Activated naive CD8-positive, alpha-beta T cell treated with anti-CD3 and anti-CD28 coated beads, Interleukin-2, amount 50 U/mL, for 24 hours (primary cell): ENCODE measurements around the gene RNU6-7.
A peak's percentile ranks its signal among the peaks of the same experiment; 100 is the strongest.

Experiments
- ATAC-seq: fragments of 150-1000 bp; cut with Tn5 transposase; one replicate; pipeline ENCODE4 v1.10.0; 2021
- DNase-seq: peaks from one replicate; pipeline ENCODE4 v3.0.0; 2021
- H3K27ac Mint-ChIP-seq: one replicate; pipeline ENCODE4 v1.8.0; 2021; ENCODE audit warnings: mild to moderate bottlenecking, mixed read lengths
- H3K27me3 Mint-ChIP-seq: one replicate; pipeline ENCODE4 v1.8.0; 2021; ENCODE audit warnings: mixed read lengths
- H3K36me3 Mint-ChIP-seq: one replicate; pipeline ENCODE4 v1.8.0; 2021; ENCODE audit warnings: low read depth, mixed read lengths
- H3K4me1 Mint-ChIP-seq: one replicate; pipeline ENCODE4 v1.8.0; 2021; ENCODE audit warnings: mixed read lengths
- H3K4me3 Mint-ChIP-seq: one replicate; pipeline ENCODE4 v1.8.0; 2021; ENCODE audit warnings: mild to moderate bottlenecking, moderate library complexity, mixed read lengths
- H3K9me3 Mint-ChIP-seq: one replicate; pipeline ENCODE4 v1.8.0; 2021; ENCODE audit warnings: mixed read lengths

RNU6-7 gene

DNA sequence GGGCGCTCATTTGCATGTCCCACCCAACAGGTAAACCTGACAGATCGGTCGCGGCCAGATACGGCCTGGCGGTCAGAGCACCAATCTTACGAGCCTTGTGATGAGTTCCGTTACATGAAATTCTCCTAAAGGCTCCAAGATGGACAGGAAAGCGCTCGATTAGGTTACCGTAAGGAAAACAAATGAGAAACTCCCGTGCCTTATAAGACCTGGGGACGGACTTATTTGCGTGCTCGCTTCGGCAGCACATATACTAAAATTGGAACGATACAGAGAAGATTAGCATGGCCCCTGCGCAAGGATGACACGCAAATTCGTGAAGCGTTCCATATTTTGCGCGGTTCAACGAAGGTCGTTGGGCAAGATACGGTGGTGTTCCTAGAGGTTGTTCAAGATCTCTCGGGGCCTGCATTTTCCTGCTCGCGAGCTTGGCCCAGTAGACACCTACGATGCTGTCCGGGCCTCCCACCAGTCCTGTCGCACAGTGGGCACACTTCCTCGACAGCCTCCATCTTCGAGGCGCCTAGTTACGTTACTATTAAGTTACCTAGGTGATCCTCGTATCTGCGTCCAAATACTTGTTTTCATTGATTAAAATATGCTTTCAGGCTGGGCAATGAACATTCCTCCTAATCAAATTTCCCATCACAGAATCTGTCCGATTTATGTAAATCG, at the start of gene RNU6-7:
RNU6-7 (plus strand) TSS at position 230 of the 675 bp plus-strand sequence.
- DNase-seq: peak; percentile 42
- Mint-ChIP-seq H3K36me3 (no peaks in the 10 kb centered on the region), H3K4me3 (peak within 1 kb of the TSS; percentile 85), H3K4me1 (peaks cover 68% of the 10 kb centered on the region), H3K27me3 (peaks cover 5% of the 10 kb centered on the region), H3K9me3 (no peaks in the 10 kb centered on the region), H3K27ac (peak within 1 kb of the TSS; percentile 100)
- ATAC-seq: peak; percentile 3

GRCh38 chr14:32166029-32166428, 35.8 kb upstream of the RNU6-7 start:
- no peaks in the 10 kb centered on the region for H3K27me3 Mint-ChIP-seq
- no peaks in the 10 kb centered on the region for H3K36me3 Mint-ChIP-seq
- no peak overlapping the region for H3K27ac Mint-ChIP-seq
- no peak overlapping the region for H3K4me3 Mint-ChIP-seq
- H3K9me3 Mint-ChIP-seq: peaks cover 20% of the 10 kb centered on the region
- H3K4me1 Mint-ChIP-seq: peaks cover 4% of the 10 kb centered on the region
- DNase-seq: no peak
- ATAC-seq: peak; percentile 20

DNA sequence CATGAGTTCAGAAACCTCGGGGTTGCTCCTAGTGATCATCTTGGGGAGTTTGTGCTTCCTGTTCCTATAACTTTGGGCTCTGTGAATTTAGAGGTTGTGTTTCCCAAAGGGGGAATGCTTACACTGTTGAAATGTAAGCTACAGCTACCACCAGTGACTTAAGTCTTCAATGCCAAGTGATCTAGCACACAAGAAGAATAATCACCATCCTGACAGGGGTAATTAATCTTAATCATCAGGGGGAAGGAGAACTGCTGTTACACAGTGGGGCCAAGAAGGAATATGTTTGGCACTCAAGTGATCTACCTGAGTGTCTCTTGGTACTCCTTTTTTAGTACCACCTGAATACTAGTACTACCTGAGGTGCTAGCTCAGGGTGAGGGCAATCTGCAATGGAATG, 34.9 kb upstream of the RNU6-7 start:
- ATAC-seq: no peak
- Mint-ChIP-seq H3K4me1 (peaks cover 4% of the 10 kb centered on the region), H3K36me3 (no peaks in the 10 kb centered on the region), H3K4me3 (no peak overlapping the region), H3K9me3 (peaks cover 14% of the 10 kb centered on the region), H3K27me3 (no peaks in the 10 kb centered on the region), H3K27ac (no peak overlapping the region)
- DNase-seq: no peak

- no peak overlapping the region for H3K4me3 Mint-ChIP-seq
- DNase-seq: no peak
- H3K27me3 Mint-ChIP-seq: no peaks in the 10 kb centered on the region
- no peaks in the 10 kb centered on the region for H3K36me3 Mint-ChIP-seq
- peaks cover 6% of the 10 kb centered on the region for H3K9me3 Mint-ChIP-seq
- peaks cover 4% of the 10 kb centered on the region for H3K4me1 Mint-ChIP-seq
- H3K27ac Mint-ChIP-seq: no peak overlapping the region
- no peak for ATAC-seq
Observed at GRCh38 chr14:32167907-32168306, 33.9 kb upstream of the RNU6-7 start.

DNA sequence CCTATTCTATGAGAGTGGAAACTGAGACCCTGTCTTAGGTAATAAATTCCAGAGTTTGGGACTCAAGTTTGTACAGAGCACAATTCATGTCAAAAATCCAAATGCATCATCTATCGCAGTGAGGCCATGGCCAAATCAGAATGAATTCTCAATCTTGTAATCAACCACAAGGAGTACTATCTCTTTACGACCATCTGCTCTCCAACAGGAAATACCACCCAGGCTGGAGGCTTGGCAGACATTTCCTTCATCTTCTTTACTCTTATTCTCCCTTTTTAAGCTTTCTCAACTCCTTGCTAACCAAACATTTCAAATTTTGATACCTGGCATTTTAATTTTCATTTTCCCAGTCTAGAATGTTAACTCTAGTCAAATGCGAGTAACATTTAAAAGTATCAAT, 32.7 kb upstream of the RNU6-7 start:
- H3K27ac Mint-ChIP-seq: no peak overlapping the region
- ATAC-seq (no peak), DNase-seq (no peak)
- no peak overlapping the region for H3K4me3 Mint-ChIP-seq
- no peaks in the 10 kb centered on the region for H3K36me3 Mint-ChIP-seq
- peaks cover 4% of the 10 kb centered on the region for H3K4me1 Mint-ChIP-seq
- H3K27me3 Mint-ChIP-seq: no peaks in the 10 kb centered on the region
- no peaks in the 10 kb centered on the region for H3K9me3 Mint-ChIP-seq

DNA sequence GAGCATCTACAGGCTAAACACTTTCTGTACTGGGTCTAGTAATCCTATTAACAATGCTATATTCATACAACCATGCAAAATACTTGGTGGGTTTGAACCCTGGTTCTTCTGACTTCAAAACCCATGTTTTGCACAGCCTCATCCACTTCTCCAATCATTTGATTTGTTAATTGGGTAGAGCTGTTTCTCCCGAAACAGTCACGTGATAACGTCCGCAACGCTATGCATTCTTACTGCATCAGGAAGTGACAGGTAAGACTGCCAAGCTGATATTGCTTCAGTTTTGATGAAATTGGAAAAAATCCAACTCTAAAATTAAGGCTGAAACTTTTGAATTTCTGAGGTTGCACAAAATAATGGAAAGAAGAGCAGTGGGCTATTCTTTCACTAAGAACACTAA, 30.4 kb upstream of the RNU6-7 start:
- DNase-seq (no peak), ATAC-seq (no peak)
- Mint-ChIP-seq H3K36me3 (no peaks in the 10 kb centered on the region), H3K4me3 (no peak overlapping the region), H3K27me3 (no peaks in the 10 kb centered on the region), H3K9me3 (no peaks in the 10 kb centered on the region), H3K4me1 (peaks cover 4% of the 10 kb centered on the region), H3K27ac (no peak overlapping the region)

- ATAC-seq (no peak), DNase-seq (no peak)
- Mint-ChIP-seq H3K36me3 (no peaks in the 10 kb centered on the region), H3K27me3 (peaks cover 13% of the 10 kb centered on the region), H3K4me1 (peaks cover 5% of the 10 kb centered on the region), H3K4me3 (no peak overlapping the region), H3K27ac (no peak overlapping the region), H3K9me3 (peaks cover 15% of the 10 kb centered on the region)
Observed at GRCh38 chr14:32183151-32184058, 18.4 kb upstream of the RNU6-7 start.

- no peak for DNase-seq
- H3K27me3 Mint-ChIP-seq: peaks cover 13% of the 10 kb centered on the region
- peaks cover 15% of the 10 kb centered on the region for H3K9me3 Mint-ChIP-seq
- ATAC-seq: no peak
- no peaks in the 10 kb centered on the region for H3K36me3 Mint-ChIP-seq
- H3K27ac Mint-ChIP-seq: no peak overlapping the region
- H3K4me1 Mint-ChIP-seq: peaks cover 5% of the 10 kb centered on the region
- no peak overlapping the region for H3K4me3 Mint-ChIP-seq
Observed at GRCh38 chr14:32185097-32185496, 16.7 kb upstream of the RNU6-7 start.

DNA sequence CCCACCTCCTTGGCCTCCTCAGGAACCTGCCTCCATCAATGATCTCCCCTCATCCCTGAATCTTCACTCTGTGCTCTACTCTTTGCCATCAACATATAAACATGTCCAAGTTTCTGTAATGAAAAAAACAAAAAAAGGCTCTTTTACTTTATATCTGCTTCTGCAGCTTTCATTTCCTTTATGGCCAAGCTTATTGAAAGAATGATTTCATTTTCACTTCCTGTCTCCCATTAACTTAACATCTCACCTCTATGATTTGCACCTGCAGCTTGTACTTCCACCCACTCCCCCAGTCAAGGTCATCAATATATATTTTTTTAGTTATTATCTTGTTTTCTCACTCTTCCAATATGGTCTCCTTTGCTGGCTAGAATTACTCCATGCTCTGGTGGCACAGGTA, 15.6 kb upstream of the RNU6-7 start:
- H3K36me3 Mint-ChIP-seq: no peaks in the 10 kb centered on the region
- DNase-seq (no peak), ATAC-seq (no peak)
- H3K9me3 Mint-ChIP-seq: peaks cover 11% of the 10 kb centered on the region
- no peak overlapping the region for H3K4me3 Mint-ChIP-seq
- H3K4me1 Mint-ChIP-seq: peaks cover 5% of the 10 kb centered on the region
- no peak overlapping the region for H3K27ac Mint-ChIP-seq
- H3K27me3 Mint-ChIP-seq: peaks cover 4% of the 10 kb centered on the region

GRCh38 chr14:32189811-32190210, 12.0 kb upstream of the RNU6-7 start:
- no peak overlapping the region for H3K4me3 Mint-ChIP-seq
- H3K4me1 Mint-ChIP-seq: peaks cover 9% of the 10 kb centered on the region
- DNase-seq: no peak
- no peak for ATAC-seq
- no peaks in the 10 kb centered on the region for H3K27me3 Mint-ChIP-seq
- no peak overlapping the region for H3K27ac Mint-ChIP-seq
- H3K9me3 Mint-ChIP-seq: peaks cover 4% of the 10 kb centered on the region
- no peaks in the 10 kb centered on the region for H3K36me3 Mint-ChIP-seq

DNA sequence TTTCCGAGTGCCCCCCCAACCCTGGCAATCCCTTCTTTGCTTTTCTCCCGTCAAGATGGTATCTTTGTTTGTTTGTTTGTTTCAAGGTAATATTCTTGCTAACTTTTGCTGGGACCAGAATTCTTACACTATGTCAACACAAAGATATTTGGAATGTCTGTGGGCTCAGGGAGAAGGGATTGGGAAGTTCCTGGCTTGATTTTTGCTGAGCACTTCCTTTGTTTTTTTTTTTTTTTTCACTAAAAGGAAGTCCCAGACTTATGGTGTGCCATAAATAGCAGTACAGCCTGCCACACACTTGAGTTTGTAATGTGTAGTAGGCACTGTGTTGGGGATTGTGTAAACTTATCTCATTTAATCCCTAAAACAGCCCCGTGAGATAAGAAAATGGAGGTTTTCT, 11.2 kb upstream of the RNU6-7 start:
- peaks cover 9% of the 10 kb centered on the region for H3K4me1 Mint-ChIP-seq
- H3K27me3 Mint-ChIP-seq: no peaks in the 10 kb centered on the region
- no peaks in the 10 kb centered on the region for H3K36me3 Mint-ChIP-seq
- H3K27ac Mint-ChIP-seq: no peak overlapping the region
- DNase-seq: no peak
- no peaks in the 10 kb centered on the region for H3K9me3 Mint-ChIP-seq
- no peak for ATAC-seq
- H3K4me3 Mint-ChIP-seq: no peak overlapping the region

DNA sequence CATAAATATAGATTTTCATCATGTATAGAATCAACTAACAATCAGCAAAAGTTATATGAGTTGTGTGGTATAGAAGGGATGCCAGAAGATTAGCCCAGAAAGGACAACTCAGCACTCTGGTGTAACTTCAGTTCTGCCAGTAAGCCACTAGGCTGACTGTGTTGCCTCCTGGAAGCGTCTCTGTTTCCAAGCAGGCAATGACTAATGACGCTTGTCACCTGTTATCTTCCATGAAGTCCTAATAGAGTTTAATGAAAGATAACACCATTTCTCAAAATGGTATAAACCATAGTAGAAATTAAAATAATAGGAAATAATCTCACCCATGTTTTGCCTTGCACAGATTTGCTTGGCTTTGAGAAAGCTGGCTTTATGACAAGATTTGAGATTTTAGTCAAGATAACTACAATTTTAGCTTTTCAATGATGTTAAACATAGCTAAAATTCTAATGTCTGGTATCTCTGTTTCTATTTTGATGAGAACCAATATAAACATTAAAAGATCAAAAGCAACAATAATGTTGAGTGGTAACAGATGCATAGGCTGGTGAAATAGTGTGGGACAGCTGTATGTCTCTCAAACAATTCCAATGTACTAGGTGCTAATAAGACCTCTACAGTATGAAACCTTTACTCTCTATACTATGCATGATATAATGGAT, 9.0 kb upstream of the RNU6-7 start:
- Mint-ChIP-seq H3K4me3 (no peak overlapping the region), H3K27me3 (peaks cover 2% of the 10 kb centered on the region), H3K27ac (no peak overlapping the region), H3K36me3 (no peaks in the 10 kb centered on the region), H3K4me1 (peaks cover 9% of the 10 kb centered on the region), H3K9me3 (no peaks in the 10 kb centered on the region)
- no peak for ATAC-seq
- no peak for DNase-seq

- H3K36me3 Mint-ChIP-seq: no peaks in the 10 kb centered on the region
- no peak overlapping the region for H3K4me3 Mint-ChIP-seq
- ATAC-seq (no peak), DNase-seq (no peak)
- peaks cover 2% of the 10 kb centered on the region for H3K27me3 Mint-ChIP-seq
- no peaks in the 10 kb centered on the region for H3K9me3 Mint-ChIP-seq
- H3K4me1 Mint-ChIP-seq: peaks cover 11% of the 10 kb centered on the region
- no peak overlapping the region for H3K27ac Mint-ChIP-seq
Observed at GRCh38 chr14:32193532-32193931, 8.3 kb upstream of the RNU6-7 start.

DNA sequence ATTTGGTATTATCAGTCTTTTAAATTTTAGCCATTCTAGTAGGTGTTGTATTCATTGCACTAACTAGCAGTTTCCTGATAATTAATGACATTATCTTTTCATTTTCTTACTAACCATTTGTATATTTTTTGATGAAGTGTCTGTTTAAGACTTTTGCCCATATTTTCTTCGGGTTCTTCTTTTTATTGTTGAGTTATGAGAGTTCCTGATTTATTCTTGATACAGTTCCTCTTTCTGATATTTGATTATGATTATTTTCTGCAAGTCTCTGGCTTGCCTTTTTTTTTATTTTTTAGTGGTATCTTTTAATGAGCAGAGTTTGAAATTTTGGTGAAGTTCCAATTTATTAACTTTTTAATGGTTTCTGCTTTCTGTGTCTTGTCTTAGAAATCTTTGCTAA, 6.2 kb upstream of the RNU6-7 start:
- peaks cover 2% of the 10 kb centered on the region for H3K27me3 Mint-ChIP-seq
- no peak for DNase-seq
- H3K4me1 Mint-ChIP-seq: peaks cover 19% of the 10 kb centered on the region
- no peak for ATAC-seq
- H3K27ac Mint-ChIP-seq: no peak overlapping the region
- H3K9me3 Mint-ChIP-seq: no peaks in the 10 kb centered on the region
- no peaks in the 10 kb centered on the region for H3K36me3 Mint-ChIP-seq
- H3K4me3 Mint-ChIP-seq: no peak overlapping the region

DNA sequence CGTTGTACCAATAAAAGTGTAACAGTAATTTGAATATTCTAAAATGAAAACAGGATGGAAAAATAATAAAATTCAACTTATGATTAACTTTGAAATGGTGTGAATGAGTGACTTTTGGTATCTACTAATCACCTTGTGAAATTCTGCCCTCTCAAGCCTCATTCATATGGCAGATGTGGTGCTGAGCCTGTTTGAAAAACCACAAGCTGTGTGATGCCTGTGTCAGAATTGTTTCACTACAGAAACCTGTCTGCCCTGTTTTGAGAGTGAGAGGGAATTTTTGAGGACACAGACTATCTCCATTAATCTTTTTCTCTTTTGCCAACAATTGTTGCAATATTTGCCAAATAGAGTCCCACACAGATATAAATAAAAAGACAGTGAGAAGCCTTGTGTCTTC, 3.9 kb upstream of the RNU6-7 start:
- Mint-ChIP-seq H3K4me3 (no peak overlapping the region), H3K4me1 (peaks cover 41% of the 10 kb centered on the region), H3K27me3 (peaks cover 3% of the 10 kb centered on the region), H3K27ac (no peak overlapping the region), H3K36me3 (no peaks in the 10 kb centered on the region), H3K9me3 (no peaks in the 10 kb centered on the region)
- ATAC-seq (no peak), DNase-seq (no peak)
